Measurements from ENCODE around the gene LAX1. TPM values are rescaled to one million over a fixed set of nuclear protein-coding genes. Genes with fewer than 3 reads are reported as not detected.

LAX1 gene
- total and polyA plus RNA-seq, 2 experiments from 2014 or later, result not detected

GRCh38 chr1:203813581-203814341, 48.8 kb downstream of the LAX1 start:
- DNase-seq (ENCODE audit: low spot score), result no peak
- Histone ChIP-seq H3K36me3 (replicated peaks; ENCODE audit: insufficient read depth, low read depth) (no peaks in the 10 kb centered on the region), H3K79me2 (peaks cover 99% of the 10 kb centered on the region), H3K4me3 (no peak overlapping the region), H3K9me3 (ENCODE audit: low read depth) (no peaks in the 10 kb centered on the region), H3K27me3 (no peaks in the 10 kb centered on the region), H3K4me1 (ENCODE audit: insufficient read depth) (no peaks in the 10 kb centered on the region), H3K4me2 (no peak overlapping the region), H3K27ac (no peak overlapping the region), H4K20me1 (ENCODE audit: insufficient read depth, poor library complexity, severe bottlenecking) (peaks cover 69% of the 10 kb centered on the region), H3K9me2 (replicated peaks; ENCODE audit: insufficient read depth) (no peaks in the 10 kb centered on the region), H2AFZ (no peak overlapping the region)
- TF ChIP-seq EZH2phosphoT487 (IDR thresholded peaks at IDR 0.05; ENCODE audit: low read depth, severe bottlenecking, unreplicated experiment), result no peak
- TF ChIP-seq CTCF (IDR thresholded peaks at IDR 0.05; ENCODE audit: poor library complexity), result no peak
- no peak for TF ChIP-seq EZH2 (IDR thresholded peaks at IDR 0.05; ENCODE audit: borderline replicate concordance)
- WGBS (ENCODE audit: low lambda C conversion rate, missing lambda C conversion rate), result 97% methylated on average over 2 of the region's 2 CpGs

- 97% methylated on average over 6 of the region's 6 CpGs for WGBS (ENCODE audit: low lambda C conversion rate, missing lambda C conversion rate)
- H2AFZ ChIP-seq, result no peak overlapping the region
- no peaks in the 10 kb centered on the region for H3K27me3 ChIP-seq
- no peaks in the 10 kb centered on the region for H3K9me2 ChIP-seq (replicated peaks; ENCODE audit: insufficient read depth)
- H3K4me2 ChIP-seq, result no peak overlapping the region
- H4K20me1 ChIP-seq (ENCODE audit: insufficient read depth, poor library complexity, severe bottlenecking), result peaks cover 58% of the 10 kb centered on the region
- no peak overlapping the region for H3K27ac ChIP-seq
- H3K4me1 ChIP-seq (ENCODE audit: insufficient read depth), result no peaks in the 10 kb centered on the region
- no peak for DNase-seq (ENCODE audit: low spot score)
- no peak for TF ChIP-seq EZH2phosphoT487 (IDR thresholded peaks at IDR 0.05; ENCODE audit: low read depth, severe bottlenecking, unreplicated experiment)
- no peak for TF ChIP-seq CTCF (IDR thresholded peaks at IDR 0.05; ENCODE audit: poor library complexity)
- H3K4me3 ChIP-seq, result no peak overlapping the region
- H3K79me2 ChIP-seq, result peaks cover 98% of the 10 kb centered on the region
- H3K9me3 ChIP-seq (ENCODE audit: low read depth), result no peaks in the 10 kb centered on the region
- H3K36me3 ChIP-seq (replicated peaks; ENCODE audit: insufficient read depth, low read depth), result no peaks in the 10 kb centered on the region
Observed at GRCh38 chr1:203818399-203818798, 53.4 kb downstream of the LAX1 start.

GRCh38 chr1:203823306-203823705, 58.3 kb downstream of the LAX1 start:
- H3K4me3 ChIP-seq, result no peak overlapping the region
- no peaks in the 10 kb centered on the region for H3K4me1 ChIP-seq (ENCODE audit: insufficient read depth)
- no peak overlapping the region for H3K27ac ChIP-seq
- H3K79me2 ChIP-seq, result peaks cover 91% of the 10 kb centered on the region
- H2AFZ ChIP-seq, result no peak overlapping the region
- no peak for TF ChIP-seq CTCF (IDR thresholded peaks at IDR 0.05; ENCODE audit: poor library complexity)
- TF ChIP-seq EZH2phosphoT487 (IDR thresholded peaks at IDR 0.05; ENCODE audit: low read depth, severe bottlenecking, unreplicated experiment), result no peak
- no peak for TF ChIP-seq EZH2 (IDR thresholded peaks at IDR 0.05; ENCODE audit: borderline replicate concordance)
- H4K20me1 ChIP-seq (ENCODE audit: insufficient read depth, poor library complexity, severe bottlenecking), result peaks cover 66% of the 10 kb centered on the region
- peaks cover 2% of the 10 kb centered on the region for H3K36me3 ChIP-seq (replicated peaks; ENCODE audit: insufficient read depth, low read depth)
- H3K9me3 ChIP-seq (ENCODE audit: low read depth), result no peaks in the 10 kb centered on the region
- no peaks in the 10 kb centered on the region for H3K27me3 ChIP-seq
- 85% methylated on average over 1 of the region's 1 CpG for WGBS (ENCODE audit: low lambda C conversion rate, missing lambda C conversion rate)
- H3K4me2 ChIP-seq, result no peak overlapping the region
- no peaks in the 10 kb centered on the region for H3K9me2 ChIP-seq (replicated peaks; ENCODE audit: insufficient read depth)
- DNase-seq (ENCODE audit: low spot score), result no peak

Small RNA genes lying within 50 kb of the gene (small RNA-seq; reads per million reads assigned to genes)
- gene SNORA77 (768 reads per million, percentile 99 among the genes with 10 or more reads in this experiment), gene ZC3H11A (0.68 reads per million, percentile 55 among the genes with 10 or more reads in this experiment)

Other genes starting within 250 kb of the LAX1 start
- gene ATP2B4, start 138.4 kb upstream of the LAX1 start, total RNA-seq, result 60.6 and 64.0 TPM in 2 replicates
- 30.7 and 34.5 TPM in 2 replicates for gene ATP2B4, start 138.4 kb upstream of the LAX1 start, polyA plus RNA-seq
- 9.6 and 12.8 TPM in 2 replicates for gene ZBED6, start 30.4 kb downstream of the LAX1 start, total RNA-seq
- gene ZBED6, start 30.4 kb downstream of the LAX1 start, polyA plus RNA-seq, result 1.5 and 2.6 TPM in 2 replicates
- 120 and 123 TPM in 2 replicates for gene ZC3H11A, start 30.4 kb downstream of the LAX1 start, total RNA-seq
- 33.7 and 34.9 TPM in 2 replicates for gene ZC3H11A, start 30.4 kb downstream of the LAX1 start, polyA plus RNA-seq
- gene SNRPE, start 96.4 kb downstream of the LAX1 start, total RNA-seq, result 73.2 and 94.5 TPM in 2 replicates
- 267 and 272 TPM in 2 replicates for gene SNRPE, start 96.4 kb downstream of the LAX1 start, polyA plus RNA-seq

Measured in hepatocyte (in vitro differentiated cells).